NCI-H2227 (cell line): ENCODE measurements around the gene NEK4.
"Not testable (repeated sequence)": the region's sequence is repeated elsewhere in the genome, so short reads cannot be mapped to it uniquely, and the experiment has no call there.

Experiments used
- DNase-seq: peaks from one replicate; lab custom pipeline; 2025; ENCODE audit not compliant: unreplicated experiment; lab: John Stamatoyannopoulos, UW

Gene NEK4

DNA sequence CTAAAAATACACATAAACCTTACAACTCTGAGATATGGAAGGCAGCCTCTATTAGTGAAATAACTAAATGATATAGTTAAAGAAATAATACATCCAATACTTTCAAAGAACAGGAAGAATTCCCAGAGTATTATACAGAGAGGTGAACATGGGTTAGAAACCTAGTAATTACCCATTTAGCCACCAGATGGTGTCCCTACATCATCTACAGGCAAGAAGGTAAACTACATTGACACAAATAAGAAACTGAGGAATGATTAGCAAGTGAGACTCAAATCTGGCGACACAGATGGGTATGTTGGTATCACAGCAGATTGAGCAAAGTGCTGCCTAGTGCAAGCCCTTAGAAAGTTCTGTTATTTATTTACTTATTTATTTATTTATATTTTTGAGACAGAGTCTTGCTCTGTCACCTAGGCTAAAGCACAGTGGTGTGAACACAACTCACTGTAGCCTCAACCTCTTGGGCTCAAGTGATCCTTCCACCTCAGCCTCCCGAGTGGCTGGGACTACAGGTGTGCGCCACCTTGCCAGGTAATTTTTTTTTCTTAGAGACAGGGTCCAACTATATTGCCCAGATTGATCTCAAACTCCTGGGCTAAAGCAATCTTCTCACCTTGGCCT, 28.2 kb downstream of the NEK4 start:
- no peak for DNase-seq

DNA sequence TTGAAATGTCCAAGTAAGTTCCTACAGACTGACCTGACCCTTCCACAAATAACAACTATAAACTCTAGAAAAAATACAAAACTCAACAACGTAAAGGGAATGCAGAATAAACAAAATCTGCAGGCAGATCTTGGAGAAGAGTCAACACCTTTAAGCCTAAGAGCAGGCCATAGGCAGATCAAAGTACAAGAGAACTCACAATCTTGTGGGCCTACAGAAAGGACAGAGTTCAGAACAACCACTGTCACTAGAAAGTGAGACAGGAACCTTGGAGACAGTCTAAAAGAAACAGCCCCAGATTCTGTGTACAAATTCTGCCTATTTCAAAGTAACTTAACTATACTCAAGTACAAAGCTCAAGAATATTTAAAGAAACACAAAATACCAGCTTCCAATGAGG, 31.0 kb downstream of the NEK4 start:
- DNase-seq: no peak

DNA sequence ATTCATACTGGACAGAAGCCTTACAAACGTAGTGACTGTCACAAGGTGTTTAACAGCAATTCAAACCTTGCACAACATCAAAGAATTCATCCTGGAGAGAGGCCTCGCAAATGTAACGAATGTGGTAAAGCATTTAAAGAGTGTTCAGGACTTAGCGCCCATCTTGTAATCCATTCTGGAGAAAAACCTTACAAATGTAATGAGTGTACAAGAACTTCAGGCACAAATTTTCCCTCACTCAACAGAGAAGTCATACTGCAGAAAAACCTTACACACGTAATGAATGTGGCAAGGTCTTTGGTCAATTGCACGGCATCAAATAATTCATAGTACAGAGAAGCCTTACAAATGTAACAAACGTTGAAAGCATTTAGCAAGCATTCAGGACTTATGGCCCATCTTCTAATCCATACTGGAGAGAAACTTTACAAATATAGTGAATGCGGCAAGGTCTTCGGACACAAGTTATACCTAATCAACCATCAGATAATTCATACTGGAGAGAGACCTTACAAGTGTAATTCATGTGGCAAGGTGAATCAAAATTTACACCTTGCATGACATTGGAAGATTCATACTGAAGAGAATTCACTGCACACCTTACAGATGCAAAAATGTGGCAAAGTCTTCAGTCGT, 37.4 kb downstream of the NEK4 start:
- no peak for DNase-seq

DNA sequence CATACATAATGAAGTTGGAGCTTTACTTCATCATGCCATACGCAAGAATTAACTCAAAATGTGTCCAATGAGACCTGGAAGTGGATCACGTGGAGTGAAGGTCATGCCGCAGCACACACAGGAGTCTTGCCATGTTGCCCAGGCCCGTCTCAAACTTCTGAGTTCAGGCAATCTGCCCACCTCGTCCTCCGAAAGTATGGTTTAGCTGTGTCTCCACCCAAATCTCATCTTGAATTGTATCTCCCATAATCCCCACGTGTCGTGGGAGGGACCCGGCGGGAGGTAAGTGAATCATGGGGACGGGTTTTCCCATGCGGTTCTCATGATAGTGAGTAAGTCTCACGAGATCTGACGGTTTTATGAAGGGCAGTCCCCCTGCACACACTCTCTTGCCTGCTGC, 39.1 kb downstream of the NEK4 start:
- DNase-seq: no peak

DNA sequence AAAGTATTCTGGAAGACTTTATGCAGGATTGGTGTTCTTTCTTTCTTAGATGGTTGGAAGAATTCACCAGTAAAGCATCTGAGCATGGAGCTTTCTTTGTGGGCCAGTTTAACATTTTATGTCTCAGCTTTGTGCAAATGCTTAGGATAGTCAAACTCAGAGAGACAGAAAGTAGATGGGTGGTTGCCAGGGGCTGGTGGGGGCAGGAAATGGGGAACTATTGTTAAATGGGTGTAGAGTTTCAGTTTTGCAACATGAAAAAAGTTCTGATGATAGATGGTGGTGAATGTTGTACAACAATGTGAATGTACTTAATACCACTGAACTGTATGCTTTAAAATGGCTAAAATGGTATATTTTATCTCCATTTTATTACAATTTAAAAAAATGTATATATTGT, 40.1 kb downstream of the NEK4 start:
- DNase-seq: no peak

DNA sequence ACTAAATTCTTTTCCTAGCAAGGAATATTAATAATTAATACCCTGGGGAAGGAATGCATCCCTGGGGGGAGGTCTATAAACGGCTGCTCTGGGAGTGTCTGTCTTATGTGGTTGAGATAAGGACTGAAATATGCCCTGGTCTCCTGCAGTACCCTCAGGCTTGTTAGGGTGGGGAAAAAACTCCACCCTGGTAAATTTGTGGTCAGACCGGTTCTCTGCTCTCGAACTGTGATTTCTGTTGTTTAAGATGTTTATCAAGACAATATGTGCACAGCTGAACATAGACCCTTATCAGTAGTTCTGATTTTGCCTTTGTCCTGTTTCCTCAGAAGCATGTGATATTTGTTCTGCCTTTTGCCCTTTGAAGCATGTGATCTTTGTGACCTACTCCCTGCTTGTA, 42.0 kb downstream of the NEK4 start:
- DNase-seq: not testable (repeated sequence)

DNA sequence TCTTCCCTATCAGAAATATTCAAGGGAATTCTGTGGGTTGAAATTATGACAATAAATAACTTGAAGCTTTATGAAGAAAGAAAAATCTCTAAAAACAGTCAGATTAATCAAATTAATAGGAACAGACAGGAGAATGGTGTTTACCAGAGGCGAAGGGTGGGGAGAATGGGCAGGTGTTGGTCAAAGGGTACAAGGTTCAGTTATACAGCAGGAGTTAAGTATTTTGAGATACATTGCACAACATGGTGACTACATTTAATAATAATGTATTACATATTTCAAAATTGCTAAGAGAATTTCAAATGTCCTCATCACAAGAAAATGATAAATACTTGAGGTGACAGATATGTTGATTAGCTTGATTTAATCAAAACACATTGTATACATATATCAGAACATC, 46.2 kb downstream of the NEK4 start:
- DNase-seq: no peak

DNA sequence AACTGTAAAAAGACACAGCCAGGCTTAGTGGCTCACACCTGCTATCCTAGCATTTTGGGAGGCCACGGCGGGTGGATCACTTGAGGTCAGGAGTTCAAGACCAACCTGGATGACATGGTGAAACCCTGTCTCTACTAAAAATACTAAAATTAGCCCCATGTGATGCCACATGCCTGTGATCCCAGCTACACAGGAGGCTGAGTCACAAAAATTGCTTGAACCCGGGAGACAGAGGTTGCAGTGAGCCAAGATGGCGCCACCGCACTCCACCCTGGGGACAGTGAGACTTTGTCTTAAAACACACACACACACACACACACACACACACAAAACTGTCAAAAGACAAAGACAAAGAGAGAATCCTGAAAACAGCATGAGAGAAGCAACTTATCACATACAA, 46.8 kb downstream of the NEK4 start:
- no peak for DNase-seq

DNA sequence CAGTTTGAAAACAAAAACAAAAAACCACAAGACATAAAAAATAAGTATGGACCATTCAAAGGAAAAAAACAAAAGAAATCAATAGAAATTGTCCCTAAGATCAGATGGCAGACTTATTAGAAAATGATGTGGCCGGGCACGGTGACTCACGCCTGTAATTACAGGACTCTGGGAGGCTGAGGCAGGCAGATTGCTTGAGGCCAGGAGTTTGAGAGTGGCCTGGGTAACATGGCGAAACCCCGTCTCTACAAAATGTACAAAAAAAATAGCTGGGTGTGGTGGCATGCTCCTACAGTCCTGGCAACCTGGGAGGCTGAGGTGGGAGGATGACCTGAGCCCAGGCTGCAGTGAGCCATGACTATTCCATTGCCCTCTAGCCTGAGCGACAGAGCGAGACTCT, 48.2 kb downstream of the NEK4 start:
- DNase-seq: no peak

DNA sequence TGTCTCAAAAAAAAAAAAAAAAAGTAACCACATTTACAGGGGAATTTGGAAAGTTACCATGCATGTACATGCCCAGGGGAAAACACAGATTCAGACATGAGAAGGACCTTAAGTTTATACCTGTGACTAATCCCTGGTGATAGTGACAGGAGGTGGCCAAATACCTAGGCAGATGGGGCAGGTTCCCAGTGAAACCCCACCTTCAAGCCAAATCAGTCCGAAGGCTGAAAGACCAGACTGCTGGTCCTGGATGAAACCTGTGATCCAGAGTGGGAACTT, 49.1 kb downstream of the NEK4 start:
- no peak for DNase-seq

DNA sequence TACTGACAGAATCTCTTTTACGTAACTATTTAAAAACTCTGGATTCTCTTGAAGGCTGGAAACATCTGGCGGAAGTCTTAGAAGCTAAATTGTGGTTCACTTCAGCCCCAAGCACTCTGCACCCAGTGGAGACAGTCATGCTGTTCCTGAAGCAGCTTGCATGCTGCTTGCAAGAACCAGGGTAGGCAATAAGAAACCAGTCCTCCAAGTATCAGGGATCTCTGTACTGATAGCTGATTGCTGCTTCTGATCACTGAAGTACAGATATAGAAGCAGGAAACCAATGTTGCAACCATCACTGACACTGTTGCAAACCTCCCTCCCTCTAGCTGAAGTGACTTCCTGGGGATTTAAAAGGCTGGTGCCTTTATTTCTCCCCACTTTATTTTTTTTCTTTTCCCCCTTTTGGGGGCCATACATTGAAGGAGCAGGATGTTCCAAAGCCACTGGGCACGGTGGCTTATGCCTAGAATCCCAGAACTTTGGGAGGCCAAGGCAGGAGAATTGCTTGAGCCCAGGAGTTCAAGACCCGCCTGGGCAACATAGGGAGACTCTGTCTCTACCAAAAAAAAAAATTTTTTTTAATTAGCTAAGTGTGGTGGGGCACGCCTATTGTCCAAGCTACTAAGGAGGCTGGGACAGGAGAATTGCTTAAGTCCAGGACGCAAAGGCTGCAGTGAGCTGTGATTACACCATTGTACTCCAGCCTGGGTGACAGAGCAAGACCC, 49.6 kb downstream of the NEK4 start:
- DNase-seq: no peak

DNA sequence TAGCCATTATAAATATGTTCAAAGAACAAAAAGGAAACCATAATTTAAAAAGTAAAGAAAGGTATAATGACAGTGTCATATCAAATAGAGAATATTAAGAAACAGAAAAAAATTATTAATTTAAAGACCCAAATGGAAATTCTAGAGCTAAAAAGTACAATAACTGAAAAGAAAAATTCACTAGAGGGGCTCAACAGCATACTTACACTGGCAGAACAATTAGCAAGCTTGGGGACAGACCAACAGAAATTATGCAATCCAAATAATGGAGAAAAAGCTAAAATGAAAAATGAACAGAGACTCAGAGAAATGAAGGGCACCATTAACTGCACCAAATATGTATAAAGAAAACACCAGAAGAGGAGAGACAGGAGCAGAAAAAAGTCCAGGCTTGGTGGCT, 51.1 kb downstream of the NEK4 start:
- DNase-seq: no peak

DNA sequence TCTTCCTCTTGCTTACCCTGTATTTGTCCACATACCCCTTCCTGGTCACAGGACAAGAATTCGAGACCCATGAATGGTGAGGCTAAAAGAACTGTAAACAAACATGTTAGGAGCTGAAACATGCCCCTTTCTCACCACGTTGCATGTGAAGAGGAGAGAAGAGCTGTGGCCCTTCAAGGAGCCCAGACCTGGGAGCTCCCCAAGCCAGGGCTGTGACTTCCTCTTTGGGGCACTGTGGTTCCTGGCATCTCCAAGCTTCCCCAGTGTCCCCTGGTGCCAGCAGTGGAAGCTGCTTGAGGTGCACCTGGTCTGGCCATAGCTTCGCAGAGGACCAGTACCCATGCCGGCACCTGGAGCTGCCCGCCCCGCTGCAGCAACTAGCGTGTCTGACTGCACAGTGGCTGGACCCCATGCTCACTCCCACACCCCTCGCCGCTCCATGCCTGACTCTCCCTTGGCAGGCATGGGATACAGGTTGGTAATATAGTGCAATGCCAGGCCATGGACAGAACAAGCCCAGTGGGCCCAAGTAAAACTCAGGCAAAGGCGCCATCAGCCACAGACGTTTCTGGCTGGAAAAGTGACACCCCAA, 54.9 kb downstream of the NEK4 start:
- DNase-seq: no peak

DNA sequence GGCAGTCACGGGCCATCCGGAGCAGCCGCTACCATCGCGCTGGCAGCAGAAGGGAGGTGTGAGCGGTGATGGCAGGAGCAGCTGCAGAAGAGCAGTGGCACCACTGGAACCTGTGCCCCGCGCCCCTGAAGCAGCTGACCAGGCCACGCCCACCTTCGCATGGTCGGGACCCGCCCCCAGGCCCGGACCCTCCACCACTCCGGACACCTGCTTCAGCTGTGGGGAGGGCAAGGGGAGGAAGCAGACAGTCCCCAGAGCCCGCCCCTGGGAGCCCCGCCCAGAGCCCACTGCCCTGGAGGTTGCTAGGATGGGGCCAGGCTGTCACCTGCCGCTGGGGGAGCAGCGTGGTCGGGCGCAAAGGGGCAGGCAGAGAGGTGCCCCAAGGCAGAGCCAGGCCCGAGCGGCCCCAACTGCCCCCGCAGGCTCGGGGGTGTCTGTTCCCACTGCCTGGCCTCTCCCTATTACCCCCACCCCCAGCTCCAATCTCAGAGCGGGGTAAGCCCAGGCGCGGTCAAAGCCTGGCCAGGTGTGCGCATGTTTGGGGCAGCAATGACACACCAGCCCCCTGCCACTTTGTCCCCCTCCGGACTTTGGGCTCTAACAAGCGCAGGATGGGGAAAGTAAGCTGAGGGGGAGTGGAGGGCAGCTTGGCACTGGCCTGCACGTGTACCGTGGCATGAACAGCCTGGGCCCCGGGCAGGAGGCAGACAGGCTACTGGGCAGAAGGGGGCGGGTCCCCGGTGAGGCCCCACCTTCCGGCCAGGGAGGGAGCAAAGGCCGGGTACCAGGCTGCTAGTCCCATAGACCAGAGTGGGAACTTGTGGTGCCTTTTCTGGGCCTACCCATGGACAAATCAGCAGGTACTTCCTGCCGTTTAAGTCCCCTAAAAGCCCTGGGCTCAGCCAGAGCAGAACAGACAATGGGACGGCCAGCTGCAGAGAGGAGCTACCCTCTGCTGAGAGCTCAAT, 56.1 kb downstream of the NEK4 start:
- DNase-seq: no peak

DNA sequence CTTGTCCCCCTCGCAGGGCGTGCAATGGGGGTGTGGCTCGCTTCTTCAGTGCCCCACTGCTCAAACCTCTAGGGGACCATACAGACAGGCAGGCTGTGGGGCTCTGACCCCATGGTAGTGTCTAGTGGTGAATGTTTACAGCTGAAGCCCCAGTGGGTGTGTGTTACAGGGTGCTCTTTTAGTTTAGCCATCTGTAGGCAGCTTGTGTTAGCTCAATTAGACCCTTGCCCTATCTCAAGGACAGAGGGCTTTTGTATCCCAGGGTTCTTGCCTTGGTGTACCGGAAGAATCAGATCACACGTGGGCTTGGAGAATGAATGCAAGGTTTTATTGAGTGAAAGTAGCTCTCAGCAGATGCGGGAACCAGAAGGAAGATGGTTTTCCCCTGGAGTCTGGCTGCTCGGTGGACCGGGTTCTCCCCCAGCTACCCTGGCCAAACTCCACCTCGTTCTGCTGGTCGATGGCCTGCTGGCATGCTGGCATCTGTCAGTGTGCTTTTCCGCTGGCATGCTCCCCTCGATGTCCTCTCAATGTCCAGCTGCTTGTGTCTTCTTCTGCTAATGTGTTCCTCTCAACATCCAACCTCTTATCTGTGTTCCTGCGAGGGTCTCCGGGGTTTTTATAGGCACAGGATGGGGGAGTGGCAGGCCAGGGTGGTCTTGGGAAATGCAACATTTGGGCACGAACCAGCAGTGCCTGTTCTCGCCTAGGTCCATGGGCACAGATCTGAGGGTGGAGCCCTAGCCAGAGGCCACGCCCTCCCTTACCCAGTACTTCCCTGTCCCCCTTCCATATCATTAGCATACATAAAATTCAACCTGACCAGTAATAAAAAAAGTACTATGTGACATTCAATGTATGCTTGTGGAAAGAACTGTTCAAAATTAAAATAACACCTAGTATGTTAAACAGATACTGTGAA, 58.2 kb downstream of the NEK4 start:
- no peak for DNase-seq

DNA sequence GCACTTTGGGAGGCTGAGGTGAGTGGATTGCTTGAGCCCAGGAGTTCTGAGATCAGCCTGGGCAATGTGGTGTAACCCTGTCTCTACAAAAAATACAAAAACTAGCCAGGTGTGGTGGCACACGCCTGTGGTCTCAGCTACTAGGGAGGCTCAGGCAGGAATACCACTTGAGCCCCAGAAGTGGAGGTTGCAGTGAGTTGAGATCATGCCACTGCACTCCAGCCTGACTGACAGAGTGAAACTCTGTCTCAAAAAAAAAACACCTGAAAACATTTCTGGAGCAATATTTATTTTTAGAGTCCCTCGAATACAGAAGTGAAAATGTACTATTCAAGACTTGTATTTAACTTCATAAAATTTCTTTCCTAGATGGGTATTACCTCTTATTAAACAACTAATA, 60.2 kb downstream of the NEK4 start:
- DNase-seq: no peak

DNA sequence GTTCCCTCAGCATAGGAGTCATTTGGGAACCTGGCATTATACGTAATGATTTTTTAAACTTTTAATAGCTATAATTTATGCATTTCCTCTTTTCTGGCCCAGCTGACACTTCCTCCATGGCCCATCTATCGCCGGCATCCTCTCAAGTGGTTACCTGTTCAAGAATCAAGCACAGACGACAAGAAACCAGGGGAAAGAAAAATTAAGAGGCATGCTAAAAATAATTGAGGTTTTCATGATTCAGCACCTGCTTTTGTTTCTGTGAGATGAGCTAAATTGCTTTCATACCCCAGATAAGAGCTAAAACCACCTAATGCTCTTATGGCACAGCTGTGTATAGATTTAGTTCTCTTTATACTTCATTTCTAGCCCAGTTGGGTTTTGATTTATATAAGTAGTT, 63.2 kb downstream of the NEK4 start:
- DNase-seq: no peak

DNA sequence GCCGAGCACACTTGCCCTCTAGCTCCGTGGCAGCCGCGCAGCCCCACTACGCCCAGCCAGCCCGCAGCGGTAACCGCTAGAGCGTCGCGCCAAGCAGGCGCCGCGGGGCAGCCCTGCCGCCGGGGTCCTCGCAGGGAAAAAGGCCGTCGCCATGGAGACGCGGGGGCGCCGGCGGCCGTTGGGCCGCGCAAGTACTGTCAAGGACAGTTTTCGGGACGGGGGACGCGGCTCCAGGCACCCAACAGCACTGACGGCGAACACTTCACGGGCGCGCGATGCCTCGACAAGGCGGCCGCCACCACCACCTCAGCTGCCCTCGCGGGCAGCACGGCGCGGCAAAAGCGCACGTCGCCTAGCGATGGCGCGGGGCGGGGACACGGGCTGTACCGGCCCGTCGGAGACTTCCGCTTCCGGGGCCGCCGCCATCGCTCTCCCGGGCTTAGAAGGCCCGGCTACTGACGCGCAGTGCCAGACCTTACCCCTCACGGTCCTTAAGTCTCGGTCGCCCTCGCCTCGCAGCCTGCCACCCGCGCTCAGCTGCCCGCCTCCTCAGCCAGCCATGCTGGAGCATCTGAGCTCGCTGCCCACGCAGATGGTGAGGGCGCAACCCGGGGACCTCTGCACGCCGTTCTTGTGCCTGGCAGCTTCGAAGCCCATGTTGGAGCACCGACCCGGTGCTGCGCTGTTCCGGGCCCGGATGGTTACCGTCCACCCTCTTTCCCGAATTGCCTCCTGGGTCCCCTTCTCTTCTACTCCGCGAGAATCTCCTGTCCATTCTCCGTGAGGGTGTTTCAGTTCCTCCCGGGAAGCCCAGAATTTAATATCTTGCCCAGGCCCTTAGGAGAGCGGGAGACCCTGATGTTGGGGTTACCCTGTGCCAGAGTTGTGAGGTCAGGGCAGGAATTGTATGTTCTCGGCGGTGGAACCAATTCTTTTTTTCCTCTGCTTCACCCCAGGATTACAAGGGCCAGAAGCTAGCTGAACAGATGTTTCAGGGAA, 64.8 kb downstream of the NEK4 start, which contains the start of the genes GLT8D1 and SPCS1:
TSS of gene GLT8D1 (minus strand) at position 104 of the 999 bp plus-strand sequence. CDS start 5,331 bp downstream, outside the sequence.
TSS of gene SPCS1 (plus strand) at position 419 of the 999 bp plus-strand sequence. CDS start at position 560, 141 bp downstream.
- peak; percentile 85 for DNase-seq

DNA sequence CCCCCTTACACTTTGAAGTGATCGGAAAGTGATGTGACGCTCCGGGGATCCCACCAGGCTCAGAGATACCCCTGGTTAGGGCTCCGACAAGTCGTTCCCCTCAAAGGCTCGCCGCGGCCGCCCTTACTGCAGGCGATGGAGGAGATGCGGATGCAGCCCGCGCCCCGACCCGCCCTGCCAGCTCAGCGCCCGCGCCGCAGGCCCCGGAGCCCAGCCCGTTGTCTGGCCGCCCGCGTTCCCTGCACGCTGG, 65.4 kb downstream of the NEK4 start:
- DNase-seq: no peak
